Gastrocnemius medialis (tissue), 4 donors: ENCODE measurements around the gene CERS5.

ENCODE experiments used
- POLR2A ChIP-seq, 2 donors: fragments of 450-650 bp; IDR thresholded peaks; one replicate each; pipeline ENCODE4 v1.6.1; 2017; ENCODE audit warnings: antibody characterized with exemption in 2 of 2, mild to moderate bottlenecking in 2 of 2, moderate library complexity in 2 of 2
- TF ChIP-seq, protein P1 (sequence below), 5 experiments: fragments of 450-650 bp in 3 of 5; fragments of 200-600 bp in 2 of 5; sonication (generic) in 2 of 5; IDR thresholded peaks in 4 of 5; conservative IDR thresholded peaks in 1 of 5; 1 replicate in 4 of 5; 2 replicates in 1 of 5; pipeline ENCODE4 v1.5.1; 2016 to 2019; ENCODE audit warnings: antibody characterized with exemption in 5 of 5, mild to moderate bottlenecking in 3 of 5, moderate library complexity in 3 of 5

GRCh38 chr12:50127546-50127945 is 39.6 kb downstream of the CERS5 start:
- TF ChIP-seq, protein P1, sequence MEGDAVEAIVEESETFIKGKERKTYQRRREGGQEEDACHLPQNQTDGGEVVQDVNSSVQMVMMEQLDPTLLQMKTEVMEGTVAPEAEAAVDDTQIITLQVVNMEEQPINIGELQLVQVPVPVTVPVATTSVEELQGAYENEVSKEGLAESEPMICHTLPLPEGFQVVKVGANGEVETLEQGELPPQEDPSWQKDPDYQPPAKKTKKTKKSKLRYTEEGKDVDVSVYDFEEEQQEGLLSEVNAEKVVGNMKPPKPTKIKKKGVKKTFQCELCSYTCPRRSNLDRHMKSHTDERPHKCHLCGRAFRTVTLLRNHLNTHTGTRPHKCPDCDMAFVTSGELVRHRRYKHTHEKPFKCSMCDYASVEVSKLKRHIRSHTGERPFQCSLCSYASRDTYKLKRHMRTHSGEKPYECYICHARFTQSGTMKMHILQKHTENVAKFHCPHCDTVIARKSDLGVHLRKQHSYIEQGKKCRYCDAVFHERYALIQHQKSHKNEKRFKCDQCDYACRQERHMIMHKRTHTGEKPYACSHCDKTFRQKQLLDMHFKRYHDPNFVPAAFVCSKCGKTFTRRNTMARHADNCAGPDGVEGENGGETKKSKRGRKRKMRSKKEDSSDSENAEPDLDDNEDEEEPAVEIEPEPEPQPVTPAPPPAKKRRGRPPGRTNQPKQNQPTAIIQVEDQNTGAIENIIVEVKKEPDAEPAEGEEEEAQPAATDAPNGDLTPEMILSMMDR (IDR thresholded peaks at IDR 0.05 in 4 of 5, conservative IDR thresholded peaks at IDR 0.05 in 1 of 5), result no peak
- no peak for TF ChIP-seq POLR2A (IDR thresholded peaks at IDR 0.05)
